ENCODE data around the gene LSAMP.

The LSAMP gene

GRCh38 chr3:115787818-115788217 is 657.5 kb downstream of the LSAMP start:
- no peak overlapping the region for H2BK120ac ChIP-seq (ENCODE audit: insufficient read depth, low read length, poor library complexity)
- H2AFZ ChIP-seq (ENCODE audit: insufficient read depth, low read length, poor library complexity), result no peak overlapping the region
- H4K91ac ChIP-seq (ENCODE audit: low read depth, low read length), result no peak overlapping the region
- H3K79me2 ChIP-seq (ENCODE audit: control insufficient read depth, insufficient read depth, low read length, poor library complexity), result peaks cover 2% of the 10 kb centered on the region
- no peak overlapping the region for H4K8ac ChIP-seq (ENCODE audit: low read depth, low read length)
- H2AK5ac ChIP-seq (ENCODE audit: low read length), result no peak overlapping the region
- H4K12ac ChIP-seq (ENCODE audit: low read depth, low read length), result no peak overlapping the region
- no peak overlapping the region for H3K9ac ChIP-seq (ENCODE audit: low read length)
- no peak overlapping the region for H3K27ac ChIP-seq (ENCODE audit: low read depth, low read length)
- peaks cover 10% of the 10 kb centered on the region for H3K79me1 ChIP-seq (ENCODE audit: low read length)
- H3K27me3 ChIP-seq (ENCODE audit: insufficient read depth, low read length), result no peaks in the 10 kb centered on the region
- no peak overlapping the region for H3K4me3 ChIP-seq (ENCODE audit: low read depth, low read length)
- H3K23ac ChIP-seq (ENCODE audit: low read length), result no peak overlapping the region
- no peak for DNase-seq
- H2BK5ac ChIP-seq (ENCODE audit: low read depth, low read length, poor library complexity), result no peak overlapping the region
- no peak overlapping the region for H3K18ac ChIP-seq (ENCODE audit: low read length)
- no peak overlapping the region for H3K4me2 ChIP-seq (ENCODE audit: low read length)
- WGBS (ENCODE audit: extremely low coverage, insufficient coverage, insufficient read length), result no CpG with 5 or more reads among the region's 2 CpGs
- no peak overlapping the region for H3K4ac ChIP-seq (ENCODE audit: low read depth, low read length)
- H3K4me1 ChIP-seq (ENCODE audit: control insufficient read depth in 1 of 2, insufficient read depth in 2 of 2, low read length in 2 of 2), result peaks cover 5 to 6% of the 10 kb centered on the region in 2 experiments
- no peak overlapping the region for H3K14ac ChIP-seq (ENCODE audit: low read length)
- no peak overlapping the region for H2BK12ac ChIP-seq (ENCODE audit: low read length)
- H3K9me3 ChIP-seq (ENCODE audit: insufficient read depth, low read depth, low read length), result peaks cover 2% of the 10 kb centered on the region
- peaks cover 0 to 3% of the 10 kb centered on the region in 2 experiments for H3K36me3 ChIP-seq (ENCODE audit: control insufficient read depth in 1 of 2, insufficient read depth in 2 of 2, low read length in 2 of 2)

GRCh38 chr3:115785782-115786181 is 659.5 kb downstream of the LSAMP start:
- no peak overlapping the region for H2BK120ac ChIP-seq (ENCODE audit: insufficient read depth, low read length, poor library complexity)
- peaks cover 0 to 6% of the 10 kb centered on the region in 2 experiments for H3K4me1 ChIP-seq (ENCODE audit: control insufficient read depth in 1 of 2, insufficient read depth in 2 of 2, low read length in 2 of 2)
- H3K14ac ChIP-seq (ENCODE audit: low read length), result no peak overlapping the region
- H3K4me2 ChIP-seq (ENCODE audit: low read length), result no peak overlapping the region
- no peaks in the 10 kb centered on the region for H3K9me3 ChIP-seq (ENCODE audit: insufficient read depth, low read depth, low read length)
- no peak overlapping the region for H2BK5ac ChIP-seq (ENCODE audit: low read depth, low read length, poor library complexity)
- H3K79me1 ChIP-seq (ENCODE audit: low read length), result peaks cover 5% of the 10 kb centered on the region
- no peak overlapping the region for H3K4ac ChIP-seq (ENCODE audit: low read depth, low read length)
- no peak overlapping the region for H3K27ac ChIP-seq (ENCODE audit: low read depth, low read length)
- H3K4me3 ChIP-seq (ENCODE audit: low read depth, low read length), result no peak overlapping the region
- no peak overlapping the region for H4K8ac ChIP-seq (ENCODE audit: low read depth, low read length)
- H4K12ac ChIP-seq (ENCODE audit: low read depth, low read length), result no peak overlapping the region
- no peak overlapping the region for H2BK12ac ChIP-seq (ENCODE audit: low read length)
- H3K9ac ChIP-seq (ENCODE audit: low read length), result no peak overlapping the region
- no peaks in the 10 kb centered on the region for H3K36me3 ChIP-seq (ENCODE audit: control insufficient read depth in 1 of 2, insufficient read depth in 2 of 2, low read length in 2 of 2)
- H2AK5ac ChIP-seq (ENCODE audit: low read length), result no peak overlapping the region
- H4K91ac ChIP-seq (ENCODE audit: low read depth, low read length), result no peak overlapping the region
- no peak overlapping the region for H2AFZ ChIP-seq (ENCODE audit: insufficient read depth, low read length, poor library complexity)
- WGBS (ENCODE audit: extremely low coverage, insufficient coverage, insufficient read length), result no CpG with 5 or more reads among the region's 4 CpGs
- no peaks in the 10 kb centered on the region for H3K79me2 ChIP-seq (ENCODE audit: control insufficient read depth, insufficient read depth, low read length, poor library complexity)
- H3K23ac ChIP-seq (ENCODE audit: low read length), result no peak overlapping the region
- no peak overlapping the region for H3K18ac ChIP-seq (ENCODE audit: low read length)
- DNase-seq, result no peak
- no peaks in the 10 kb centered on the region for H3K27me3 ChIP-seq (ENCODE audit: insufficient read depth, low read length)

DNA sequence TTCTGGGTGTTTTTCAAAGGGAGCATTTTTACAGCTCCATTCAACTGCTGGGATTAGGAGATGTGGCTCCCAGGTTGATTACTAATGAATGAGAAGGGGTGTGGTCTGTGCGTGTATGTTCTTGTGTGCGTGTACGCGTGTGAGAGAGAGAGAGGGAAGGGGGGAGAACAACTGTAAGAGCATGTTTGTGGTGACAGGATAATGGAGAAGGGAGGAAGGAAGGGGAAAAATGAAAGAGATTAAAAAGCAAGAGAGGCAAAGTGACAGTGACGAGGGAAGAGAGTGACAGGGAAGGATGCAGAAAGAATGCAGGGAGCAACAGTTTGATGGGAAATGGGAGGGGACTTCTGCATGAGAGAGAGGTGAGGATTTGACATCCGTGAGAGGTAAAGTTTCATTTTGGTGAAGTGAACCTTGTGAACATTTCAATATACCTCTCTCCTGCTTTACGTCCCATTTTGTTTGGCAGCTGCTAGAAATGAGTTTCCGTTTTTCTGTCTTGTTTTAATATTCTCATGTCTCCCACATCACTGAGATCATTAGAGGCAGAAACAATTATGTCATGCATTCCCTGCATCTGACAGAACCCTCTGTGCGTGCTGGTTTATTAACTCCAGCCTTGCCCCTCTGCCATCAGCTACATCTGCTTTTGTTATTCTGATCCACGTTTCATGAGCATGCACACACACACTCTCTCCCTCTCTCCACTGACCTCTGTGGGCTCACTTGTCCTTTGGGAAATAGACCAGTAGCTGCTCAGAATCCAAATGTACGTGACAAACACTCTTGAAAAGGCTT is 660.3 kb downstream of the LSAMP start:
- Histone ChIP-seq H2AK5ac (ENCODE audit: low read length) (no peak overlapping the region), H3K27me3 (ENCODE audit: insufficient read depth, low read length) (no peaks in the 10 kb centered on the region), H3K18ac (ENCODE audit: low read length) (no peak overlapping the region), H3K9me3 (ENCODE audit: insufficient read depth, low read depth, low read length) (no peaks in the 10 kb centered on the region), H3K4ac (ENCODE audit: low read depth, low read length) (no peak overlapping the region), H2AFZ (ENCODE audit: insufficient read depth, low read length, poor library complexity) (no peak overlapping the region), H3K9ac (ENCODE audit: low read length) (peak overlapping the region; percentile 55), H4K8ac (ENCODE audit: low read depth, low read length) (no peak overlapping the region), H3K27ac (ENCODE audit: low read depth, low read length) (peak overlapping the region; percentile 90), H3K4me2 (ENCODE audit: low read length) (peak overlapping the region; percentile 82), H4K12ac (ENCODE audit: low read depth, low read length) (no peak overlapping the region), H3K36me3 (ENCODE audit: control insufficient read depth in 1 of 2, insufficient read depth in 2 of 2, low read length in 2 of 2) (no peaks in the 10 kb centered on the region), H2BK120ac (ENCODE audit: insufficient read depth, low read length, poor library complexity) (no peak overlapping the region), H4K91ac (ENCODE audit: low read depth, low read length) (no peak overlapping the region), H3K79me1 (ENCODE audit: low read length) (peaks cover 5% of the 10 kb centered on the region), H3K79me2 (ENCODE audit: control insufficient read depth, insufficient read depth, low read length, poor library complexity) (no peaks in the 10 kb centered on the region), H3K4me1 (ENCODE audit: control insufficient read depth in 1 of 2, insufficient read depth in 2 of 2, low read length in 2 of 2) (peaks cover 0 to 6% of the 10 kb centered on the region in 2 experiments), H2BK5ac (ENCODE audit: low read depth, low read length, poor library complexity) (no peak overlapping the region), H3K14ac (ENCODE audit: low read length) (no peak overlapping the region), H3K4me3 (ENCODE audit: low read depth, low read length) (no peak overlapping the region), H3K23ac (ENCODE audit: low read length) (no peak overlapping the region), H2BK12ac (ENCODE audit: low read length) (no peak overlapping the region)
- WGBS (ENCODE audit: extremely low coverage, insufficient coverage, insufficient read length), result no CpG with 5 or more reads among the region's 11 CpGs
- peak; percentile 19 to 60 for DNase-seq

DNA sequence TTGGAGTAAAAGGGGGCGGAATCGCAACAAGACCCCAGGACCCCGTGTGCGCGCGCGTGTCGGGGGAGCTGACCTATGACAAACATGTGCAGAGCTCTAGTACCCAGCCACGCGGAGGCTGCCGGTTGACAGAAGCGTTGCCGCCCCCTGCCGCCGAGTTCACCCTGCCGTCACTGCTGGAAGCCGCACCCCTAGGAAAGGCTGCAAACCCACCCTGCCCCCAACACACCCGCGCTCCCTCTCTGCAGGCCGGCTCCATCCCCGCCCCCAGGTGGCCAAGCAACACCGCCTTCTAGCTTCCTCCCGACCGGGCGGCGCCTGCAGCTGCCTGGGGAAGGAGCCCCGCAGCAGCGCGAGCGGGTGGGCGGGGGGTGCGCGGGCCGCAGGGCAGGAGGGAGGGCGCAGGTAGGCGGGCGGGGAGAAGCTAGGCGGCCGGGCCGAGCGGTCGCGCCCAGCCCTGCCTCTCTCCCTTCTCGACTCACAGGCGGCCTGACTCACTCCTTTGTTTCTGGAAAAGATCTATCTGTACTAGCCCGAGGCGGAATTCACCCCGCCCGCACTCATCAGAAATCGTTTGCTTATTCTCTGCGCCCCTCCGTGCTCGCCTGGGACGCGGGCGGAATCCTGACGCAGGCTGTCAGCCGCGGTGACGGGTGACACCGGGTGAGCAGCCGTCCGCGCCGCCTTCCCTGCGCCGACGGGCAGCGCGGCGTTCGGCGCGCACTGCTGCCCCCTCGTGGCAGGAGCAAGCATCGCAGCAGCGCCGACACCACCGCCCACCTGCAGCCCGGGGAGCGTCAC is 661.1 kb downstream of the LSAMP start:
- Histone ChIP-seq H3K79me2 (ENCODE audit: control insufficient read depth, insufficient read depth, low read length, poor library complexity) (no peaks in the 10 kb centered on the region), H3K4me2 (ENCODE audit: low read length) (peak overlapping the region; percentile 82), H2BK5ac (ENCODE audit: low read depth, low read length, poor library complexity) (peak overlapping the region; percentile 57), H3K27me3 (ENCODE audit: insufficient read depth, low read length) (no peaks in the 10 kb centered on the region), H3K18ac (ENCODE audit: low read length) (peak overlapping the region; percentile 61), H4K8ac (ENCODE audit: low read depth, low read length) (peak overlapping the region; percentile 62), H4K91ac (ENCODE audit: low read depth, low read length) (peak overlapping the region; percentile 50), H3K4ac (ENCODE audit: low read depth, low read length) (no peak overlapping the region), H3K79me1 (ENCODE audit: low read length) (peaks cover 5% of the 10 kb centered on the region), H2BK12ac (ENCODE audit: low read length) (no peak overlapping the region), H3K9me3 (ENCODE audit: insufficient read depth, low read depth, low read length) (no peaks in the 10 kb centered on the region), H4K12ac (ENCODE audit: low read depth, low read length) (peak overlapping the region; percentile 71), H3K14ac (ENCODE audit: low read length) (peak overlapping the region; percentile 51), H3K4me3 (ENCODE audit: low read depth, low read length) (peak overlapping the region; percentile 71), H3K36me3 (ENCODE audit: control insufficient read depth in 1 of 2, insufficient read depth in 2 of 2, low read length in 2 of 2) (no peaks in the 10 kb centered on the region), H2AFZ (ENCODE audit: insufficient read depth, low read length, poor library complexity) (peak overlapping the region; percentile 91), H2BK120ac (ENCODE audit: insufficient read depth, low read length, poor library complexity) (peak overlapping the region; percentile 55), H3K4me1 (ENCODE audit: control insufficient read depth in 1 of 2, insufficient read depth in 2 of 2, low read length in 2 of 2) (peaks cover 0 to 4% of the 10 kb centered on the region in 2 experiments), H3K9ac (ENCODE audit: low read length) (peak overlapping the region; percentile 50), H2AK5ac (ENCODE audit: low read length) (no peak overlapping the region), H3K23ac (ENCODE audit: low read length) (no peak overlapping the region), H3K27ac (ENCODE audit: low read depth, low read length) (peak overlapping the region; percentile 90)
- no CpG with 5 or more reads among the region's 81 CpGs for WGBS (ENCODE audit: extremely low coverage, insufficient coverage, insufficient read length)
- peak; percentile 98 for DNase-seq

All from trophoblast cell (in vitro differentiated cells and primary cell).